ENCODE data around the gene MPPED1. TPM values are rescaled to one million over a fixed set of nuclear protein-coding genes. Genes with fewer than 3 reads are reported as not detected.

MPPED1 gene
- total RNA-seq, 1 experiment from 2014 or later: not detected

DNA sequence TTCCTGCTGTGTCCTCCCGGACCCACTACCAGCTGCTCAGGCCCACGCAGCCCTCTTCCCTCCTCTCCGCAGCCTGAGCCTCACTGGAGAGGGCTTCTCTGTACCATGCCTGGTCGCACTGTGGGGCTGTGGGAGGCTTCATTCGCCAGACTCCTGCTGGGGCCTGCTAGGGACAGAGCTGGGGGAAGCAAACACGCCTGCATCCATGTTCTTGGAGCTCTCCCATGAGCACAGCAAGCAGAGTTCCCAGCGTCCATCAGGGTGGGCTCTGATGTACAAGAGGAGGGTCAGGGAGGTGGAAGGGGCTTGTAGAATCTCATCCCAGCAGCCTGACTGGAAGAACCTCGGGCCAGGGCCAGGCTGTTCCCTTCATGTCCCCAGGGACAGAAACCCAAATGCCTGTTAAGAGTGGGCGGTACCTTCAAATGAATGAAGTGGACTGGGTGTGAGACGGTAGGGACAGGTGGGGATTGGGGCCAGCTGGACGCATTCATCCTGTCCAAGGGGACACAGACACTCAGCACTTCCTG, 59.9 kb downstream of the MPPED1 start:
- Histone ChIP-seq H3K36me3 (no peaks in the 10 kb centered on the region), H3K9me3 (no peaks in the 10 kb centered on the region), H3K4me3 (no peak overlapping the region), H3K27me3 (peaks cover 5% of the 10 kb centered on the region; the same call in 1 of the 2 replicates)
- no peak for DNase-seq

GRCh38 chr22:43473031-43473430, 61.2 kb downstream of the MPPED1 start:
- Histone ChIP-seq H3K4me3 (no peak overlapping the region), H3K27me3 (peaks cover 2% of the 10 kb centered on the region; the same call in 1 of the 2 replicates), H3K36me3 (no peaks in the 10 kb centered on the region), H3K9me3 (no peaks in the 10 kb centered on the region)
- DNase-seq: no peak

DNA sequence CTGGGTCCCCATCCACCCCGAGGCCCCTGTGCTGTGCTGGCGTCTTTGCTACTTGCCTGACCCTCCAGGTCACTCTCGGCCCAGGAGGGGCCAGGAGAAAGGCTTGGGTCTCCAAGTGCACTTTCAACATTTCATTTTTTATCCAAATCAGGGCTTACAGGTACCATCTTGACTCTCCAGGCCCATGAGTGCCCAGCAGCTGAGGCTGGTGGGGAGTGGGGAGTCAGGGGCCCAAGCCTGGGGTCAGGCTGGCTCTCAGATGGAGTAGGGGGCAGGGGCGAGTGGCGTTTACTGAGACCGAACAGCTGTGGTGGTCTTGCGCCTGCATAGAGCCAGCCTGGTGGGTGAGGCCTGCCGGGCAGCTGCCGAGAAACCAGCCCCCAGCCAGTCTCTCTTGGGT, 61.6 kb downstream of the MPPED1 start:
- no peak for DNase-seq
- no peaks in the 10 kb centered on the region for H3K9me3 ChIP-seq
- H3K36me3 ChIP-seq: no peaks in the 10 kb centered on the region
- no peaks in the 10 kb centered on the region; the same call in 1 of the 2 replicates for H3K27me3 ChIP-seq
- no peak overlapping the region for H3K4me3 ChIP-seq

- no peak overlapping the region for H3K4me3 ChIP-seq
- H3K9me3 ChIP-seq: no peaks in the 10 kb centered on the region
- DNase-seq: no peak
- no peaks in the 10 kb centered on the region for H3K27me3 ChIP-seq
- H3K36me3 ChIP-seq: no peaks in the 10 kb centered on the region
Measured at GRCh38 chr22:43474161-43475101, 62.6 kb downstream of the MPPED1 start.

DNA sequence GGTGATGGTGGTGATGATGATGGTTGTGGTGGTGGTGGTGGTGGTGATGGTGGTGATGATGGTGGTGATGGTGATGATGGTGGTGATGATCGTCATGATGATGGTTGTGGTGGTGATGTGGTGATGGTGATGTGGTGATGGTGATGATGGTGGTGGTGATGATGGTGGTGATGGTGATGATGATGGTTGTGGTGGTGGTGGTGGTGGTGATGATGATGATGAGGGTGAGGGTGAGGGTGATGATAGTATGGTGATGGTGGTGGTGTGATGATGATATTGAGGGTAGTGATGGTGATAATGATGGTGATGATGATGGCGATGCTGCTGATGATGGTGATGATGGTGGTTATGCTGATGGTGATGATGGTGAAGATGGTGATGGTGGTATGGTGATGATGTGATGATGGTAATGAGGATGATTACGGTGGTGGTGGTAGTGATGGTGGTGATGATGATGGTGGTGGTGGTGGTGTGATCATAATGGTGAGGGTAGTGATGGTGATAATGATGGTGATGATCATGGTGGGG, 63.8 kb downstream of the MPPED1 start:
- no peaks in the 10 kb centered on the region for H3K36me3 ChIP-seq
- H3K27me3 ChIP-seq: no peaks in the 10 kb centered on the region
- H3K4me3 ChIP-seq: no peak overlapping the region
- no peaks in the 10 kb centered on the region for H3K9me3 ChIP-seq
- DNase-seq: no peak

DNA sequence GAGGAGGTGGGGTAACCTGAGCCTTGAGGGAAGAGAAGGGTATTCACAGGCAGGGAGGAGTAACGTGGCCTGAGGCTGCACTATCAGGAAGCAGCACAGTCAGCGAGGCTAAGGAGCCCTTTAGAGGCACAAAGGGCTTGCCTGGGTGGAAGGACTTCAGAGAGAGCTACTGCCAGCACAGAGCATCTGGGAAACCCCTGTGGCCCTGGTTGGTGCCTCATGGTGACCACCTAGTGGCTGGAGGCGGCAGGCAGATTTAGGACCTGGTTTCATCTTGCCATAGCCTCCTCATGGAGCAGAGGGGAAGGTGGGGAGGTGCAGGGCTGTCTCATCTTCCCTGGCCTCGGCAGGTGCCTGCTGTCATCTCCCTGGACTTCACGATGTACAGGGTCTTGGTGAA, 64.5 kb downstream of the MPPED1 start:
- H3K4me3 ChIP-seq: no peak overlapping the region
- DNase-seq: no peak
- H3K27me3 ChIP-seq: no peaks in the 10 kb centered on the region

DNA sequence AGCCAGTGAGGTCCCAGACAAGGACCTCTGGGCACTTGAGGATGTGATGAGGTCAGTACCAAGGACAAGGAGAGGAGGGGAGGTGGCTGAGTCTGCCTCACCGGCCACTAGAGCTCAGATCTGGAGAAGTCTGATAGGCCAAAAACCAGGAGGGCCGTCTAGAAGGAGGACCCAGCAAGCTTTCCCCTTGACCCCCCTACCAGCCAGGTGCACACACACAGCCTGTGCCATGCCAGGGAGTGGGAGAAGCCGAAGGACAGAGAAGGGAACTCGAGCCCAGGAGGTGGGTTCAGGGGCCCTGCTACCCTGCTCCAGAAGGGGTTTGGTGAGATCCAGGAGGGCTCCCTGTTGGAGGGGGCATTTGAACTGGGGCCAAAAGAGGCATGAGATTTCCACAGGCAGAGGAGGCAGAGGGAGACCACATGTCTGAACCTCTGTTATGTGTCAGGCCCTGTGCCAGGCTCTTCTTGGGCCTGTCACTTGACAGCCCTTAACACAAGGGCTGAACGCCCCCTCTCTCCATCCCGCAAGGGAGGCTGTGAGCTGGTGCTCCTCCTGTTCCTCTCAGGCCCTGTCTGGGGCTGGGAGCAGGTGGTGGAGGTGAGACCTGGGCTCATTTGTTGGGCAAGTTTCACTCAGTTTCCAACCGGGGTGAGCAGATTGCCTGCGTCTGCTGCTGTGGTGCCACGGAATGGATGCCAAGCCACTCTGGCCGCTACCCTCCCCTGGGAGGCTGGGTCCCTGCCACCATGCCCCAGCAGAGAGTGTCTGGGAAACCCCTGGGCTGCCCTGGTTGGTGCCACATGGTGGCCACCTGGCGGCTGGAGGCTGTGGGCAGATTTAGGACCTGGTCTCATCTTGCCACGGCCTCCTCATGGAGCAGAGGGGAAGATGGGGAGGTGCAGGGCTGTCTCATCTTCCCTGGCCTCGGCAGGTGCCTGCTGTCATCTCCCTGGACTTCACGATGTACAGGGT, 65.2 kb downstream of the MPPED1 start:
- no peak for DNase-seq
- no peaks in the 10 kb centered on the region for H3K27me3 ChIP-seq
- no peaks in the 10 kb centered on the region for H3K9me3 ChIP-seq
- H3K4me3 ChIP-seq: no peak overlapping the region
- H3K36me3 ChIP-seq: no peaks in the 10 kb centered on the region

More for the DNA sequence above, 64.5 kb downstream of the MPPED1 start:
- H3K36me3 ChIP-seq: no peaks in the 10 kb centered on the region
- H3K9me3 ChIP-seq: no peaks in the 10 kb centered on the region

DNA sequence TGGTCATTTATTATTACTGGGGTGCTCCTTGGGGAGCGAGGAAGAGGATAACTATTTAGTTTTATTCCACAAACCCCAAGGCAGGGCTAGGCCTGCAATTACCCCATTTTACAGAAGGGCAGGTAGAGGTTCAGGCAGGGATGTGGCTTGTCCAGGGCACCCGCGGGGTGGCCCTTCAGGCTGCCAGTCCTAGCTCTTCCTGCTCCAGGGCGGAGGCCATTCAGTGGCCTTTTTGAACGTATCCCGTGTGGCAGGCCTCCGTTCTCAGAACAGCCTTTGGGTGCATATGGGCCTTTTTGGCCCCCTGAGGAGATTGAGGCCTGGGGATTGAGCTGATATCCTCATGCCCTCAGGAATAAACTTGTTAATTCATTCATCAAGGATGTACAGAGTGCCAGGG, 66.2 kb downstream of the MPPED1 start:
- no peaks in the 10 kb centered on the region for H3K27me3 ChIP-seq
- no peaks in the 10 kb centered on the region for H3K36me3 ChIP-seq
- no peak overlapping the region for H3K4me3 ChIP-seq
- no peaks in the 10 kb centered on the region for H3K9me3 ChIP-seq
- DNase-seq: no peak

GRCh38 chr22:43478621-43479300, 66.9 kb downstream of the MPPED1 start:
- H3K27me3 ChIP-seq: no peaks in the 10 kb centered on the region
- no peak for DNase-seq
- H3K4me3 ChIP-seq: no peak overlapping the region
- no peaks in the 10 kb centered on the region for H3K36me3 ChIP-seq
- H3K9me3 ChIP-seq: no peaks in the 10 kb centered on the region

GRCh38 chr22:43479301-43479950, 67.6 kb downstream of the MPPED1 start:
- Histone ChIP-seq H3K9me3 (no peaks in the 10 kb centered on the region), H3K36me3 (no peaks in the 10 kb centered on the region), H3K4me3 (no peak overlapping the region), H3K27me3 (no peaks in the 10 kb centered on the region)
- no peak for DNase-seq

GRCh38 chr22:43479962-43480361, 68.1 kb downstream of the MPPED1 start:
- Histone ChIP-seq H3K27me3 (no peaks in the 10 kb centered on the region), H3K36me3 (no peaks in the 10 kb centered on the region), H3K9me3 (no peaks in the 10 kb centered on the region), H3K4me3 (no peak overlapping the region)
- DNase-seq: no peak

DNA sequence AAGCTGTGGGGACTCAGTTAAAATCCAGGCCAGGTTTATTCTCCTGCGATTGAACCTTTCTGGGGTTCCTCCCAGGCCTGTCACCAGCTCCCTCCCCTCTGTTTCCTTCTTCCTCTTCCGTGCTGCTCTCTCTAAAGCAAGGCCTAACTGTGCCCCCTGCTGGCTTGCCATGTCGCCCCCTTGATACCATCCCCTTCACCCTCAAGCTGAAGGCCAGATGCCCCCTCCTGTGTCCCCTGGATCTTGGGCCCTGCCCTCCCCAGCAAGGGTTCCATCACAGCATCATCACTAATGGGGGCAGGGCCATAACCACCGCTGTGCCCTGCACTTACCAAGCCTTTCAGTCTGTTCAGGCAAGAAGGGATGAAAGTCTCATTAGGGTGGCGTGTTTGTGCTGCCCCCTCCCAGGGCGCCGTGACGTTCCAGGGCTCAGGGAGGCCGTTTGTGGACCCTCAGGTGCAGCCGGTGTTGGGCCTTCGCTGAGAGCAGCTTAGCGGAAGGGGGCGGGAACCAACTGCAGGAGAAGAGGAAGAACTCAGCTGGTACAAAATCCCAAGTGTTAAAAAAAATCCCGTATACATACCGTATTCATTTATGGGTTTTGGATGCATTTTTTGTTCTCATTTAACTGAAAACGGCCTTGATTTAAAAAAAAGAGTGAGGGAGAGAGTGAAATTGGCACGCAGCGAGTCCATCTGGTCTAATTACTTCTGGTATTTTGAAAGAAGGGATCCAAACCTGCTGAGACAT, 69.9 kb downstream of the MPPED1 start:
- DNase-seq: no peak
- no peaks in the 10 kb centered on the region for H3K36me3 ChIP-seq

DNA sequence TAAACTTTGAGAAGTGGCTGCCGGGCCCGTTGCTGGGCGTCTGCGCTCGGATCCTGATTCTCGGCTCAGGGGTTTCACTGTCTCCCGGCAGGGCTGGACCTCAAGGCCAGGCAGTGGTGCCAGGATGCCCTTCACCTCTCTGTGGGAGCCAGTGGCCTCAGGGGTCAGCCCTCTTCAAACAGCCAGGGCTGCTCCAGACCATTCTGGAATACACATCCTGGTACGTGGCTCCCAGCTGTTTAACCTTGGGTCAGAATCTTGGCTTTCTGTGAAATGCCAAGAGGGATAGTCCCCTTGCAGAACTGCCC, 70.5 kb downstream of the MPPED1 start:
- H3K4me3 ChIP-seq: no peak overlapping the region
- H3K27me3 ChIP-seq: no peaks in the 10 kb centered on the region
- DNase-seq: no peak
- no peaks in the 10 kb centered on the region for H3K36me3 ChIP-seq
- no peaks in the 10 kb centered on the region for H3K9me3 ChIP-seq

More for the DNA sequence above, 69.9 kb downstream of the MPPED1 start:
- H3K4me3 ChIP-seq: no peak overlapping the region
- no peaks in the 10 kb centered on the region for H3K9me3 ChIP-seq
- no peaks in the 10 kb centered on the region for H3K27me3 ChIP-seq

DNA sequence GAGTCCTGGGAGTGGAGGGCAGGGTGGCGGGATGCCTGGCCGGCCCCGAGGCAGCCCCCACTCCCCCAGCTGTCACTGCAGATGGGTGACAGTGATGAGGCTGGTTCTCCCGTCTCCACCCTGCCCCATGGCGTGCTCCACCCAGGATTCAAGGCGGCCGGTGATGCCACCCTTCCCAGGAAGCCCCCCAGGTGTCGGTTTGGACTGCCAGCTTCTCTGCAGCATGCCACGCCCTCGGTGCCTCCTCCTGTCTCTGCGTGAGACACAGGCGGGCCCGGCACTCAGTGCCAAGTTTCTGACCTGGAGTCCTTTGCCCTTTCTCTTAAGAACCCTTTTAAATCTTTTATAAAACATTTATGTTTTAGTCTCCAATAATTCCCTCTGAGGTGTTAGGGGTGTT, 71.5 kb downstream of the MPPED1 start:
- DNase-seq: no peak
- H3K27me3 ChIP-seq: no peaks in the 10 kb centered on the region
- H3K4me3 ChIP-seq: no peak overlapping the region
- no peaks in the 10 kb centered on the region for H3K9me3 ChIP-seq
- no peaks in the 10 kb centered on the region for H3K36me3 ChIP-seq

DNA sequence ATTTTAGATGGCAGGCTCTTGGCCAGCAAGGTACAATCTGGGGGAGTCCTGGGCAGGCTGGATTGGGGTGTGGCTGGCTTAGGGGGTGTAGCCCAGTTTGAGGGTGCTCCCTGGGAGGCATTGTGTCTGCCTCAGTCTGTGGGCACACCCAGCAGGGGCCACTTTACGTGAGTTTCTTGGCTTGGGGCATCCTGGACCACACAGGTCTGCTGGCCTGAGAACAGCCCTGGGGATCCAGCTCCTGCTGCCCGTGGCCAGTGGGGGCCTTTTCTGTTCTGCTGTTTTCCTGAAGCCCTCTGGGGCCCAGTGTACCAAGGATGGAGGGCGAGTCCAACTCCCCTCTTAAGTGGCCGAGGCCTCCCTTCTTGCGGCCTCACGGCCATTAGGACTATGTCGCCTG, 71.9 kb downstream of the MPPED1 start:
- no peaks in the 10 kb centered on the region for H3K27me3 ChIP-seq
- no peak for DNase-seq

More for the DNA sequence above, 71.9 kb downstream of the MPPED1 start:
- Histone ChIP-seq H3K36me3 (no peaks in the 10 kb centered on the region), H3K4me3 (no peak overlapping the region), H3K9me3 (no peaks in the 10 kb centered on the region)

Measured in MG63 (cell line).